ENCODE data around the gene NPHP4.
"Not testable (repeated sequence)": the region's sequence is repeated elsewhere in the genome, so short reads cannot be mapped to it uniquely, and the experiment has no call there.

Gene NPHP4

DNA sequence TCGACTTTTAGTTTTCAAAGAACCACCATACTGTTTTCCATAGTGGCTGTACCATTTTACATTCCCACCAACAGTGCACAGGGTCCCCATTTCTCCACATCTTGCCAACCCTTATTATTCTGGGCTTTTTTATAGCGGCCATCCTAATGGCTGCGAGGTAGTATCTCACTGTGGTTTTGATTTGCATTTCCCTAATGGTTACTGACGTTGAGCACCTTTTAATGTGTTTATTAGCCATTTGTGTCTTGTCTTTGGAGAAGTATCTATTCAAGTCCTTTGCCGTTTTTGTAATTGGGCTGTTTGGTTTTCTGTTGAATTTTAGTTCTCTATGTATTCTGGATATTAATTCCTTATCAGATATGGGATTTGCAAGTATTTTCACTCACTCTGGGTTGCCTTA lies 31.1 kb upstream of the NPHP4 start:
- DNase-seq, result no peak

DNA sequence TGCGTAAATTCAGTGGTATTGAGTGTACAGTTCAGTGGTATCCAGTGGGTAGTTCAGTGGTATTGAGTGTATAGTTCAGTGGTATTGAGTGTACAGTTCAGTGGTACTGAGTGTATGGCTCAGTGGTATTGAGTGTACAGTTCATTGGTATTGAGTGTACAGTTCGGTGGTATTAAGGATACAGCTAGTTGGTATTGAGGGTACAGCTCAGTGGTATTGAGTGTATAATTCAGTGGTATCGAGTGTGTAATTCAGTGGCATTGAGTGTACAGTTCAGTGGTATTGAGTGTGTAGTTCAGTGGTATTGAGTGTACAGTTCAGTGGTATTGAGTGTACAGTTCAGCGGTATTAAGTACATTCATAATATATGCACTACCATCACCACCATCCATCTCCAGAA lies 30.0 kb upstream of the NPHP4 start:
- no peak for DNase-seq

DNA sequence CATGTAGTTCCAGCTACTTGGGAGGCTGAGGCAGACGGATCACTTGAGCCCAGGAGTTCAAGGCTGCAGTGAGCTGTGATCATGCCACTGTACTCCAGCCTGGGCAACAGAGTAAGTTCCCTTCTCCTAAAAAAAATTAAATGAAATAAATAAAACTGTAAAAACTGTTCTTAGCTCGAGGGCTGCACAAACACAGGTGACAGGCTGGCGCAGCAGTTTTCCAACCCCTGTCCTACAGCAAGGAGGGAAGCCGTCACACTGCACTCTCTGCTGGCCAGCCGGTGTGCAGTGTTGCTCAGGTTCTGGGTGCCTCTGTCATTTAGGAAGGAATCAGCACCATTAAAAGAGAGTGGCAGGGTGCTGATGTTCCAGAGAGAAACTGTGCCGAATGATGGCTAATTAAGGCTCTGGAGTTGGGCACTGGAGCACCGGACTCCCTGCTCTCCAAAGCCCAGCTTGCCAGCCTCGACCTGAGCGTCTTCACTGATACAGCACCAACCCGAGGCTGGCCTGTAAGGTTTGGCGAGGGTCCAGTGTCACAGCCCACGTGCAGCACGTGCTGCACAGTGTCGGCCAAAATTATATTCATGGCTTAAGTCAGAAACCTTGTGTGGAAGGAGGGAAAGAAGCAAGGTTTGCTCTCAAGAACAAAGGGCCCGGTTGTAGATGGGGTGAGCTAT lies 27.1 kb upstream of the NPHP4 start:
- no peak for DNase-seq

DNA sequence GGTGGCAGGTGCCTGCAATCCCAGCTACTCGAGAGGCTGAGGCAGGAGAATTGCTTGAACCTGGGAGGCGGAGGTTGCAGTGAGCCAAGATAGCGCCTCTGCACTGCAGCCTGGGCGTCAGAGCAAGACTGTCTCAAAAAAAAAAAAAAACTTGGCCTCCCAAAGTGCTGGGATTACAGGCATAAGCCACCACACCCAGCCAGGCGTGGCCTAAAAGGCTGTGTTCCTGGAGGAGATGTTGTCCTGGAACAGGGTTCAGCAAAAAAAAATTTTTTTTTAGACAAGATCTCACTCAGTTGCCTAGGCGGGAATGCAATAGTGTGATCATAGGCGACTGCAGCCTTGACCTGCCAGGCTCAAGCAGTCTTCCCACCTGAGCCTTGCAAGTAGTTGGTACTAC lies 25.4 kb upstream of the NPHP4 start:
- not testable (repeated sequence) for DNase-seq

DNA sequence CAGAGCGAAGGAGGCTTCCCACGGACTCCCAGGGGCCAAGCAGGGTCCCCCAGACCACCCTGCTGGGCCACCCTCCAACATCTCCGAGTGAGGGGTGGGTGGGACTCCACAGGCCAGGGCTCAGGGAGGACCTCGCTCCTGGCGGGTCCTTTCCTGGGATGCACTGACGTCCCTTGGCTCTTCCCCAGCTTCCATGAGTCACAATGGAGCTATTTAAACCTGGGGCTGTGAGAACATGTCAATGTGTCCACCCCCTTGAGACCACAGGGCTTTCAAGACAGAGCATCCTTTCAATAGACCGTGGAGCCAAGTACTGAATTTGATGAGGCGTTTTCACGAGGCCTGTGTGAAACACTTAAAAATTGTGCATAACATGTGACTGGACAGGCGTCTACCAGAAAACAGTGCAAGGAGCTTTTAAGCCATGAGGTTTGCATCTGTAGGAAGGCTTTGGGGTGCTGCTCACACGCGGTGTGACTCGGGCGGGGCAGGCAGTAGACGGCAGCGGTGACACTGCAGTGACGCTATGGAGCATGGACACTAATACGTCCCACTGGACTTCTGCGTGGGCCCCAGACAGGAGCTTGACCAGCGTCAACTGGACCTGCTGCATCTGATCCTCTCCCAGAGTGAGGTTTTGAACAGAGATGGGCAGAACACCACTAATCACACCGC lies 24.1 kb upstream of the NPHP4 start:
- DNase-seq, result no peak

DNA sequence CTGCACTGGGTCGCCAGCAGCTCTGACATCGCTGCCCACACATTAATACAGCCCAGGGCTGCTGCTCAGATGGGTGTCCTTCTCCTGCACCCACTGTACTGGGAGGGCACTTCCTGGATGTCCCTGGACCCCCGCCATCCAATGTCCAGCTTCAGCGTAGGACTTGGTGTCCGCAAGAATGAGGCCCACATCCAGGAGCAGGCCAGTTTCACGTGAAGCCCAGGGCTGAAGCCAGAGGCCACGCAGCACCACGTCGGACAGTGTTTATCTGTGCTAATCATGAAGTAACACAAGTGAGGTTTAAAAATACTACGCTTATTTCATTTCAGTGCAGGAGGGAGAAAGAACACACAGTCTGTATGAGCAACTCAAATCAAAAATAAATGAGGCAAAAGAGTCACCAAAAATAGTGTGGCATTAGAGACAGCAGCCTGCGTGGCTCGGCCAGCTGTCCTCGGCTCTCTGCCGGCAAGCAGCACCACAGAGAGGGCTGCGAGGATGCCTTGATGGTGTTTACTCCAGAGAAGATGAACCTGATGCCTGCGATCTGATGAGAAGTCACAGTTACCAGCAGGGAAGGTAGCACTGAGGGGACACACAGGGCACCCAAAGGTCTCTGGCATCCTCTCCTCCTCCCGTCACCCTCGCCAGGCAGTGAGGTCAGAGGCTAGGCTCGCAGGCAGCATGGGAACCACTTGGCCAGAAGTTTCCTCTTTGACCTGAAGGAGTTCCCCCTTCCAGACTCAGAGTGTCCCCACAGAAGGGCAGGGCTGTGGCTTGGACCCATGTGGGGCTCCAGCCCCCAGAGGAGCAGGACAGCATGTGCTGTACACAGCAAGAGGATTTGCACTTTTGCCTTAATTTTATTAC lies 22.1 kb upstream of the NPHP4 start:
- no peak for DNase-seq

DNA sequence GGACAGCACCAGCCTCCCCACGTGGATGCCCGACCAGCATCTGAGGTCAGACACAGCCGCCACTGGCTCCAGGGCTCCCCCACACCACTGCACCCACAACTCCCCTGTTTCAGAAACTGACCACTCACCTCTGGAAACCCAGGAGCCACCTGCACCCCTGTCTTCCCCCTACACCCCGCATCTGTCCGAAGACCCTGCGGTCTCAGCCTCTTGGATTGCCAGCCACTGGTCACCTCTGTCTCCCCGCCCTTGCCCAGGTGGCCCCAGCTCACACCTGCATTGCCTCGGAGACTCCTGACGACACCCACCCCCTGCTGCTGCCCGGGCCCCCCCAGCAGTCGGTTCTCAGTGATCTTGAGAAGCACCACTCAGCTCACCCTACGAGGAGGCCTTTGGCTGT lies 21.3 kb upstream of the NPHP4 start:
- no peak for DNase-seq

DNA sequence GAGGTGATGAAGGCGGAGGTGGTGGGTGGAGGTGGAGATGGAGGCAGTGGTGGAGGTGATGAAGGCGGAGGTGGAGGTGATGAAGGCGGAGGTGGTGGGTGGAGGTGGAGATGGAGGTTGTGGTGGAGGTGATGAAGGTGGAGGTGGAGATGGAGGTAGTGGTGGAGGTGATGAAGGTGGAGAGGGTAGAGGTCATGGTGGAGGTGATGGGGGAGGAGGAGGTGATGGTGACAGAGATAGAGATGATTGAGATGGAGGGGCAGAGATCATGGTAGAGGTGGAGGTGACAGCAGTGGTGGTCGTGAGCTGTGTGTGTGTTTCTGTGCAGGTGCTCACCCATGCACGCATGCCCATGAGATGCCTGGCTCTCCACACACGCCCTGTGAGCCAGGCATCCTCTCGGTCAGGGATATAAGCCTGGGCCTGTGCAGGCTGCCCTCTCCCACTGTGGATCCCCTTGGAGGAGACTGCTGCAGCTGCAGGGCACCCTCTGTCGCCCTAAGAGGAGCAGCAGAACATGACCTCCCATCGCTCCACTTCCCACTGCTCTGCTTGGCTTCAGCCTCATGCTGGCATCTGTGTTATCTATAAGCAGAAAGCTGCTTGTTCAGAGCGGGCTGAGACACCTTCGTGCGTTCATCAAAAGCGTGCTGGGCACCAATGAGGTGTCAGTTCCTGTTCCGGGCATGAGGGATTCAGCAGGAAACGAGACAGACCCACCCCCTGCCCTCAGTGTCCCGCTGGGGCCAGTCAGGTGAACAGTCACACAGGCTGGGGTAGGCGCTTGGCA lies 20.5 kb upstream of the NPHP4 start:
- no peak for DNase-seq

DNA sequence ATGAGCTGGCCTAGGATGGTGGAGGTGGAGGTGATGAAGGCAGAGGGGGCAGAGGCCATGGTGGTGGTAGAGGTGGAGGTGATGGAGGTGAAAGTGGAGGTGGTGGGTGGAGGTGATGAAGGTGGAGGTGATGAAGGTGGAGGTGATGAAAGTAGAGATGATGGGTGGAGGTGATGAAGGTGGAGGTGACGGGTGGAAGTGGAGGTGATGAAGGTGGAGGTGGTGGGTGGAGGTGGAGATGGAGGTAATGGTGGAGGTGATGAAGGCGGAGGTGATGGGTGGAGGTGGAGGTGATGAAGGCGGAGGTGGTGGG lies 19.7 kb upstream of the NPHP4 start:
- DNase-seq, result no peak

DNA sequence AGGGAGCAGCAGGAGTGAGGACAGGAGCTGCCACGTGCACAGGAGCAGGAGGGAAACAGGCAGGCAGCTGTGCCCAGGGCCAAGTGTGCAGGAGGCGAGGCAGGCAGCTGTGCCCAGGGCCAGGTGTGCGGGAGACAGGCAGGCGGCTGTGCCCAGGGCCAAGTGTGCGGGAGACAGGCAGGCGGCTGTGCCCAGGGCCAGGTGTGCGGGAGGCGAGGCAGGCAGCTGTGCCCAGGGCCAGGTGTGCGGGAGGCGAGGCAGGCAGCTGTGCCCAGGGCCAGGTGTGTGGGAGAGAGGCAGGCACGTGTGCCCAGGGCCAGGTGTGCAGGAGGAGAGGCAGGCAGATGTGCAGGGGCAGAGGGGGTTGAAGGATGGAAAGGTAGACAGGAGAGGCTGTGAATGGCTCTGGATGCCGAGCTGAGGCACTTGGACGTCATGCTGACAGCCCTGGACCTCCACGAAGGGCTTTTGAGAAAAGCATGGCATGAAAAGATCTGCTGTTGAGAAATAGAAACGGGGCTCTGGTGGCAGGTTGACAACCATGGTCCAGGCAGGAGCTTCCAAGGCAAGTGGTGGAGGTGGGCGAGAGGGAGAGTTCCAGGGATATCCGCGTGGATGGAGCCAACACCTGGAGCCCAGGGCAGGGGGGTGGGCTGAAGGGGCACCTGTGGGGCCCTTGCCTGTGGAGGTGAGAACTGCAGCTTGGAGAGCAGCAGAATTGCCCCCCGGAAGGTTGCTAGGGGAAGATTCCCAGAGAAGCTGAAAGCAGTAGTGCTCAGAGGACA lies 19.1 kb upstream of the NPHP4 start:
- DNase-seq, result no peak

DNA sequence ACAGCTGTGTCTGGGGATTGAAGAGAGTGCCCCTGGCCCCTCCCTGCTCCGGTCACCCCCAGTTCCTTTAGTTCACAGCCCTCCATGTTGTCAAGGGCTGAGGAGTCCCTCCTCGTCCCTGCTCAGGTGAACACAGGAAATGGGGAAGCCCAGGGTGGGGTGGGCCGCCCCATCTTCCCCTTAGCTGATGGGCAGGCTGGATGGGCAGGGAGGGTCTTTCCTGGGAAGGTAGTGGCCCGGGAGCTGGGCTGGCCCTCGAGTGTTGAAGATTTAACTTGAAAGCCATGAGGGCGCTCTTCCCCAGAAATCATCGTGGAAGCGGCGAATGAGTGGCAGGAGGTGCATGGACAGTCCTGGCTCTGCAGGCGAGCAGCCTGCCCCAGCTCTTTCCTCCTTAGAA lies 18.3 kb upstream of the NPHP4 start:
- no peak for DNase-seq

DNA sequence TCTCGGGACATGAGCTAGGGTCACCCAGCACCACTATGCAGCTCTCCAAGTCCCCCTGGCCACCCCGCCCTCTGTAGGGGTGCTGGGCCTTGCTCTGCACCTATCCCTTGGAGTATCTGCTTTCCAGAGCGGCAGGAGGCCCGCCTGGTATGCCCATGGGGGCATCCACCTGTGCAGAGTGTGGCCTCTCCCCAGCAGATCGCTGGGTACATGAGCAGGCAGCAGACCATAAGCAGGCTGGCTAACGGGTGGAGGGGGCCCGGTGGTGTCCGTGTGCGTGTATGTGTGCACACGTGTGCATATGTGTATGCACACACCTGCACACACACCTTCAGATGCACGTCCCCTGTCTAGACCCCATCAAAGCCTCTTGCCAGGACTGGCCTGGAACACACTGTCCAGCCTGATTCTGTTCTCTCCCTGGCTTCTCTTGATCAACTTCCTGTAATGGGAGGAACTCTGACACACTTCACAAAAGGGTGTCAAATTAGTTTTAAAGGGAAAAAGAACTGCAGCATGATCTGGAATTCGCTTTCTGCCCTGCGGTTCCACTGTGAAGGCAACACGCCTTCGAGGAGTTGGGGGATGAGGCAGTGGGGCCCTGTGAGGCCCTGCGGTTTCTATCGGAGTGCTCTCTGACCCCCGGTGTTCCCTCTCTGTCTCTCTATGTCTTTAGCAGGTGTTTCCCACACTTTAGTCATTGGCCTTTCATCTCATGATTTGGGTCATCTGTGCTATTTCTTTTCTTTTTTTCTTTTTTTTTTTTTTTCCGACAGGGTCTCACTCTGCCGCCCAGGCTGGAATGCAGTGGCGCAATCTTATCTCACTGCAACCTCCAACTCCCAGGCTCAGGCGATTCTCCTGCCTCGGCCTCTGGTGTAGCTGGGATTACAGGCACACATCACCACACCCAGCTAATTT lies 17.2 kb upstream of the NPHP4 start:
- no peak for DNase-seq

DNA sequence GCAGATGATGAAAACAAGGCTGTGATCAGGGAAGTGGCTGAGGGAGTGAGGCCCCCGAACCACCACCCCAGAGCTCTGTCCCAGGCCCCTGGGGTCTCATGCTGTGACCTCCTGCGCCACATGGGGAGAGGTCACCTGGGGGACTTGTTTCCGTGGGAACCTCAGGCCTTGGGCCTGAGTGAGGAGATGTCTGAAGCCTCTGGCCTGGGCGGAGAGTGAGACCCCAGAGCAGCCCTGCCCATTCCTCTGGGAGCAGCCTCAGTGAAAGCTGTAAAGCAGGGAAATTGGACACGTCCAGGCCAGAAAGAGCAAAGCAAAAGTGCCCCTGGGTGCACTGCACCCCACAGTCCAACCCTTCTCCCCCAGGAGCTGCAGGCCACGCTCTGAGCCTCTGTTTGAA lies 16.5 kb upstream of the NPHP4 start:
- DNase-seq, result no peak

DNA sequence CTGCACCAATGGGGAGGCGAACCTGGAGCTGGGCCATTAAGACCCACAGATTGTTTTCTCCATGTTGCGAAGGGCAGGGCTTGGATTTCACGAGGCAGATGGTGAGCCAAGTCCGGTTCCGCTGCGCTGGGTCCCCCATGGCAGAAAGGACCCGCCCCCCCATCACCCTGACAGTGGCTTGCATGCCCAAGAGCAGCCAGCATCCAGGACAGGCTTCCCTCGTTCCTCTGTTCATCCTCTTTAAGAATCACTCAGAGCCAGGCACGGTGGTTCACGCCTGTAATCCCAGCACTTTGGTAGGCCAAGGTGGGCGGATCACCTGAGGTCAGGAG lies 15.8 kb upstream of the NPHP4 start:
- no peak for DNase-seq

DNA sequence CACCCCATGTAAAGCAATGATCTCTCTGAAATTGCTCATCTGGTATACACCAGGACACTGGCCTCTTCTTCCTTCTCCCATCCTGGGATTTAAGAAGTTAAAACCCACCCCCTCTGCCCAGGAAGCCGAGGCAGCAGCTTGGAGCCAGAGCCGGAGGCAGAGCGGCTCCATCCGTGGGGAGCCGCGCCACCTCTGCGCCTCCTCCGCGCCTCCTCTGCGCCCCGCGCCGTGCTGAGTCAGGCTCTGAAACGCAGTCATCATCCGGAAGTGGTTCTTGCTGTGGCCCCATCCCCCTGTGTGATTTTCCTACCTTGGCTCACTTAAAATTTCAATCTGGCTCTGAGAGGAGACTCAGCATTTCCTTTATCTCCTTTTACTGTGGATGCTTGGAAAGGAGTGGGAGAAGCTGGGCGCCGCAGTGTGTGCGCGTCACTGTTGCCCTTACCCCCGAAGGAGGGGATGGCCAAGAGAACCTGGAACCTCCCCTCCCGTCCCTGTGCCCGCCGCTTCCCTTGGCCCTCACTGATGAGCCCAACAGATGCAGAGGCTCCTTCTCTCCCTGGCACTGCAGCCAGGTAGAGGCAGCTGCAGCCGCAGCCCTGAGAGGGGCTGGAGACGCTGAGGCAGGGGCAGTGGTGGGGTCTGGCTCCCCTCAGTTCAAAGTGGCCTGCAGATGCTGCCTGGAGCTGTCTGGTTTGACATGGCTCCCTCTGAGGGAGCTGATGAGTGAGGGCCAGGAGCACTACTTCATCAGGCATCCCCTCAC lies 15.3 kb upstream of the NPHP4 start:
- no peak for DNase-seq

DNA sequence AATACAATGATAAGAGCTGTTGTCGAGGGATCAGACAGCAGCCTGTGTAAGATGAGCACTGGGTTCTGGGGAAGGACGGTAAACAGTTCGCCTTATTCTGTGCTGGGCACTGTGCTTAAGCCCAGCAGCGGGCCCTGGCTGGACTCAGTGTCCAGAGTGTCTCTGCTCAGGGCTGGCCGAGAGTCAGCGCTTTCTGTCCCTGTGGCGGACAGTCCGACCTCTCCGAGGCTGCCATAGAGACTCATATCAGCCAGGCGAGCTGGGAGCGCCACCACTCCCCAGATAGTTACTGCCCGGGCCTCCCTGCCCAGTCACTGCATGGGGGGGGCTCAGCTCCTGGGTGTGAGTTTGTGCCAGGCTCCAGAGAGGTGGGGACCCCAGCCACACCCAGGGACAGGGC lies 14.7 kb upstream of the NPHP4 start:
- no peak for DNase-seq

DNA sequence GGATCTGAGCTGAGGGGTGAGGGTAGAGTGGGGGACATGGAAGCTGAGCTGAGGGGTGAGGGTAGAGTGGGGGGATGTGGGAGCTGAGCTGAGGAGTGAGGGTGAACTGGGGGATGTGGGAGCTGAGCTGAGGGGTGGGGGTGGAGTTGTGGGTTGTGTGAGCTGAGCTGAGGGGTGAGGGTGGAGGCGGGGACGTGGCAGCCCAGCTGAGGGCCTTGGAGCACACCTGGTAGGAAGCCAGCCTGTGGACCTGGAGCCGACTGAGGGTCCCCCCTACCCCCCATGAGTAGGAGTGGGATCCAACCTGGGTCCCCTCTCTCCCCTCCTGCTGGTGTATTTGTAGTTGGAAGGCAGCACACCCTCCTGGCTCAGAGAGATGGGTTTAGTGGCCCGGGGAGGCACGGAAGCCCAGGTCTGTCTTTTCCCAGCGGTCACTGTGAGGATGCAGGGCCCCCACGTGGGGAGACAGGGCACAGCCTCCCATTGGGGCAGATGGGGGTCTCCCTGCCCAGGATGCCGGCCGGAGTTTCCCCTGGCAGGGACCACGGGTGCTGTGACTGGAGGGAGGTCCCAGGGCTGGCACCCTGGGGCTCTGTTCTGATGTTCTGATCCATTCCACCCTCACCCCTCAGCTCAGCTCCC lies 13.2 kb upstream of the NPHP4 start:
- DNase-seq, result no peak

DNA sequence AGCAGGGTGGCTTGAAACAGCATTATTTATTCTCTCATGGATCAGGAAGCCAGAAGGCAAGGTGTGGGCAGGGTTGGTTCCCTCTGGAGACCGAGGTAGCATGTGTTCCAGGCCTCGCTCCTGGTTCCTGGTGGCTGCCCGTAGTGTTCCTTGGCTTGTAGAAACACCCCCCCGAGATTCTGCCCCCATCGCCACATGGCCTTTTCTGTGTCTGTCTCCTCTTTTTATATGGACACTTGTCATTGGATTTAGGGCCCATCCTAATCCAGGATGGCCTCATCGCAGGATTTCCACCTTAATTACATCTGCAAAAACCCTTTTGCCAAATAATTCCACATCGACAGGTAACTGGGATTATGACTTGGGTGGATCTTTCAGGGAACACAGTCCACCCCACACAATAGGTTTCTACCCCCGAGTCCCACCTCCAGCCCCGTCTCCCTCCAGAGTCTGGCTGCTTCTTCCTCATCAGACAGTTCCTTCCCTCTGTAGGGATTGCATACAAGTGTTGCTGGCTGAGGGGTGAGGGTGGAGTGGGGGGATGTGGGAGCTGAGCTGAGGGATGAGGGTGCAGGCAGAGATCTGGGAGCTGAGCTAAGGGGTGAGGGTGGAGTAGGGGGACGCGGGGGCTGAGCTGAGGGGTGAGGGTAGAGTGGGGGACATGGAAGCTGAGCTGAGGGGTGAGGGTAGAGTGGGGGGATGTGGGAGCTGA lies 12.3 kb upstream of the NPHP4 start:
- DNase-seq, result no peak

DNA sequence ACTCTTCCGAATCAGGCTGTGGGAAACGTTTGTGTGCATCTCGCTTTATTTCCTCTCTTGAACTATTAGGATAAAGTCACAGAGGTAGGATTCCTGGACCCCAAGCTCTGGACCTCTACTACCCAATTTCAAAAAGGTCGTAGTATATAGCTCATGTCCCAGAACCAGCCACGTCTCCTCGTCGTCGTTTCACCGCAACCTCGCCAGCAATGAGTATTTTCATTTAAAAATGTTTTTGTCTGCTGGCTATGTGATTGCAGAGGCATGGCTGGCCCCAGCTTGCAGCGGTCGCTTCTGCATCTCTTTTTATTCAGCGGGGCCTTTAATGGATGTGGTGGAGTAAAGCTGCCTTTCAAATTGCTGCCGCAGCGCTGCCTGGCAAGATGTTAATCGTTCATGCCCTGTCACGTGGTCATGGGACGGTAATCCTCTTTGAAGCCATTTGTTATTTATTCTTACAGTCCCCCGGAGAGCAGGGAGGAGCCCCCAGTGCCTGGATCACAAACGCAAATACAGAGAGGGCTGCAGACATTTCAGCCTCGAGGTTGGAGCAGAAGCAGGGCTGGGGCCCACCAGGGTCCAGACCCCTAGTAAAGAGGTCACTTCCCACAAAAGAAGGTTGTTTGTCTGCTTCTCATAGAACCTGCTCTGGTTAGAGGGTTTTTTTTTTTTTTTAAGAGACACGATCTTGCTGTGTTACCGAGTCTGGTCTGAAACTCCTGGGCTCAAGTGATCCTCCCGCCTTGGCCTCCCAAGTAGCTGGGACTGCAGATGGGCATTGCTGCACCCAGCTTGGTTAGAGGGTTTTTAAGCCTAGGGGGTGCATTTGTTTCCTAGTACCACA lies 11.6 kb upstream of the NPHP4 start:
- DNase-seq, result no peak
